Mesenchymal stem cell (in vitro differentiated cells and primary cell): Measurements from ENCODE around the gene PLAAT3.

Source experiments
- DNase-seq: peaks from one replicate; pipeline ENCODE4 v3.0.0-alpha.2; 2013
- H2AFZ ChIP-seq: one replicate; pipeline ENCODE4 v1.6.1; 2013; ENCODE audit warnings: low read depth, mild to moderate bottlenecking, control low read depth, inconsistent platforms, low read length, moderate library complexity
- H2AK5ac ChIP-seq: 2 replicates; pipeline ENCODE4 v1.6.1; 2013; ENCODE audit warnings: low read length, moderate library complexity, mild to moderate bottlenecking, inconsistent platforms; ENCODE audit not compliant: severe bottlenecking
- H2BK120ac ChIP-seq: one replicate; pipeline ENCODE4 v1.6.1; 2013; ENCODE audit warnings: low read depth, mild to moderate bottlenecking, inconsistent platforms, low read length, moderate library complexity
- H2BK12ac ChIP-seq, 2 experiments: one replicate each; pipeline ENCODE4 v1.6.1; 2013; ENCODE audit warnings: inconsistent platforms in 2 of 2, low read length in 2 of 2, mild to moderate bottlenecking in 2 of 2, moderate library complexity in 2 of 2, control low read depth in 1 of 2
- H2BK15ac ChIP-seq: one replicate; pipeline ENCODE4 v1.6.1; 2013; ENCODE audit warnings: mild to moderate bottlenecking, low read depth, inconsistent platforms; ENCODE audit not compliant: poor library complexity, severe bottlenecking
- H2BK5ac ChIP-seq: 2 replicates; pipeline ENCODE4 v1.6.1; 2013; ENCODE audit warnings: low read depth, mild to moderate bottlenecking, low read length, control low read depth, inconsistent platforms; ENCODE audit not compliant: poor library complexity, severe bottlenecking
- H3K14ac ChIP-seq, 2 experiments: one replicate each; pipeline ENCODE4 v1.6.1; 2013; ENCODE audit warnings: inconsistent platforms in 2 of 2, low read length in 2 of 2, control low read depth in 1 of 2, mild to moderate bottlenecking in 1 of 2, moderate library complexity in 1 of 2
- H3K18ac ChIP-seq, 2 experiments: one replicate each; pipeline ENCODE4 v1.6.1; 2013; ENCODE audit warnings: inconsistent platforms in 2 of 2, low read length in 2 of 2, control low read depth in 1 of 2, low read depth in 1 of 2, mild to moderate bottlenecking in 1 of 2
- H3K23ac ChIP-seq, 2 experiments: one replicate each; pipeline ENCODE4 v1.6.1; 2013; ENCODE audit warnings: inconsistent platforms in 2 of 2, low read length in 2 of 2, mild to moderate bottlenecking in 2 of 2, moderate library complexity in 2 of 2, control low read depth in 1 of 2
- H3K27ac ChIP-seq: 2 replicates; pipeline ENCODE4 v1.5.1; 2013; ENCODE audit warnings: mild to moderate bottlenecking, moderate library complexity, low read length, control low read depth, inconsistent platforms; ENCODE audit not compliant: poor library complexity, severe bottlenecking
- H3K27me3 ChIP-seq, 2 experiments: 2 replicates each; pipeline versions ENCODE4 v1.6.1 to v1.7.0; 2013; ENCODE audit warnings: low read length in 2 of 2, mild to moderate bottlenecking in 2 of 2, moderate library complexity in 2 of 2, control low read depth in 1 of 2, inconsistent platforms in 1 of 2; ENCODE audit not compliant: control insufficient read depth in 1 of 2, insufficient read depth in 1 of 2
- H3K36me3 ChIP-seq, 2 experiments: 2 replicates each; pipeline versions ENCODE4 v1.6.1 to v1.7.0; 2013; ENCODE audit warnings: low read length in 2 of 2, control low read depth in 1 of 2, inconsistent platforms in 1 of 2, low read depth in 1 of 2, mild to moderate bottlenecking in 1 of 2; ENCODE audit not compliant: insufficient read depth in 2 of 2, control insufficient read depth in 1 of 2
- H3K4ac ChIP-seq, 2 experiments: one replicate each; pipeline ENCODE4 v1.6.1; 2013; ENCODE audit warnings: inconsistent platforms in 2 of 2, low read length in 2 of 2, mild to moderate bottlenecking in 2 of 2, moderate library complexity in 2 of 2, control low read depth in 1 of 2, low read depth in 1 of 2
- H3K4me1 ChIP-seq: 2 replicates; pipeline ENCODE4 v1.6.1; 2013; ENCODE audit warnings: low read depth, low read length, control low read depth; ENCODE audit not compliant: control insufficient read depth, insufficient read depth
- H3K4me2 ChIP-seq: 2 replicates; pipeline ENCODE4 v1.6.1; 2013; ENCODE audit warnings: low read length, mild to moderate bottlenecking, inconsistent platforms; ENCODE audit not compliant: poor library complexity, severe bottlenecking
- H3K4me3 ChIP-seq, 2 experiments: 2 replicates each; pipeline versions ENCODE4 v1.5.1 to v1.7.0; 2013; ENCODE audit warnings: low read length in 2 of 2, mild to moderate bottlenecking in 2 of 2, control low read depth in 1 of 2, low read depth in 1 of 2; ENCODE audit not compliant: insufficient read depth in 1 of 2
- H3K79me1 ChIP-seq: replicated peaks from 2 replicates; pipeline ENCODE4 v1.6.1; 2013; ENCODE audit warnings: mild to moderate bottlenecking, control low read depth, low read length, inconsistent platforms; ENCODE audit not compliant: poor library complexity, severe bottlenecking
- H3K9ac ChIP-seq: 2 replicates; pipeline ENCODE4 v1.7.0; 2013; ENCODE audit warnings: mild to moderate bottlenecking, low read length, moderate library complexity
- H3K9me3 ChIP-seq: 2 replicates; pipeline ENCODE4 v1.7.0; 2013; ENCODE audit warnings: mild to moderate bottlenecking, low read length; ENCODE audit not compliant: control insufficient read depth
- H4K8ac ChIP-seq: one replicate; pipeline ENCODE4 v1.6.1; 2013; ENCODE audit warnings: inconsistent platforms, mild to moderate bottlenecking, low read length, moderate library complexity
- H4K91ac ChIP-seq: one replicate; pipeline ENCODE4 v1.6.1; 2013; ENCODE audit warnings: mild to moderate bottlenecking, low read length, inconsistent platforms
- WGBS: methylation state at CpG from one replicate; pipeline ENCODE4 v1.1.7; 2013; ENCODE audit warnings: mixed read lengths; 5-methylcytosine and 5-hydroxymethylcytosine counted together

The PLAAT3 gene

GRCh38 chr11:63635762-63636465 lies 21.7 kb upstream of the PLAAT3 start:
- Histone ChIP-seq H2BK12ac (no peak overlapping the region), H3K79me1 (peaks cover 9% of the 10 kb centered on the region), H3K4ac (no peak overlapping the region), H3K4me1 (peaks cover 10% of the 10 kb centered on the region), H2AFZ (no peak overlapping the region), H3K4me2 (no peak overlapping the region), H2BK5ac (no peak overlapping the region), H2BK15ac (no peak overlapping the region), H3K23ac (peak overlapping the region in 1 of 2 experiments; percentile 59), H3K36me3 (peaks cover 17 to 85% of the 10 kb centered on the region in 2 experiments), H3K18ac (no peak overlapping the region), H2BK120ac (no peak overlapping the region), H3K9ac (no peak overlapping the region), H3K4me3 (no peak overlapping the region), H3K9me3 (no peaks in the 10 kb centered on the region), H4K91ac (no peak overlapping the region), H3K27ac (peak overlapping the region; percentile 51), H3K14ac (peak overlapping the region in 1 of 2 experiments; percentile 75), H4K8ac (peak overlapping the region; percentile 2), H3K27me3 (no peaks in the 10 kb centered on the region), H2AK5ac (peak overlapping the region; percentile 87)
- 62% methylated on average over 10 of the region's 10 CpGs for WGBS
- peak; percentile 71 for DNase-seq

- 100% methylated on average over 2 of the region's 3 CpGs for WGBS
- Histone ChIP-seq H2BK5ac (no peak overlapping the region), H3K14ac (no peak overlapping the region), H4K91ac (no peak overlapping the region), H2BK15ac (no peak overlapping the region), H3K36me3 (peaks cover 12 to 76% of the 10 kb centered on the region in 2 experiments), H2BK12ac (no peak overlapping the region), H2AFZ (no peak overlapping the region), H4K8ac (peak overlapping the region; percentile 49), H3K23ac (no peak overlapping the region), H3K27me3 (no peaks in the 10 kb centered on the region), H2AK5ac (no peak overlapping the region), H3K4me1 (peaks cover 9% of the 10 kb centered on the region), H3K18ac (no peak overlapping the region), H3K27ac (no peak overlapping the region), H3K9ac (no peak overlapping the region), H3K4ac (no peak overlapping the region), H2BK120ac (no peak overlapping the region), H3K4me2 (no peak overlapping the region), H3K79me1 (peaks cover 7% of the 10 kb centered on the region), H3K4me3 (no peak overlapping the region), H3K9me3 (no peaks in the 10 kb centered on the region)
- no peak for DNase-seq
Observed at GRCh38 chr11:63629426-63629825, 15.2 kb upstream of the PLAAT3 start.

GRCh38 chr11:63623513-63624140 lies 9.4 kb upstream of the PLAAT3 start:
- Histone ChIP-seq H2AFZ (no peak overlapping the region), H2BK120ac (no peak overlapping the region), H3K9ac (no peak overlapping the region), H2BK12ac (no peak overlapping the region), H3K14ac (no peak overlapping the region), H3K18ac (no peak overlapping the region), H3K4me1 (peaks cover 7% of the 10 kb centered on the region), H3K23ac (no peak overlapping the region), H3K4ac (no peak overlapping the region), H3K36me3 (peaks cover 0 to 22% of the 10 kb centered on the region in 2 experiments), H4K91ac (no peak overlapping the region), H2BK15ac (no peak overlapping the region), H3K27ac (no peak overlapping the region), H3K9me3 (no peaks in the 10 kb centered on the region), H3K79me1 (no peaks in the 10 kb centered on the region), H4K8ac (no peak overlapping the region), H2AK5ac (no peak overlapping the region), H3K4me3 (no peak overlapping the region), H2BK5ac (no peak overlapping the region), H3K4me2 (no peak overlapping the region), H3K27me3 (no peaks in the 10 kb centered on the region)
- 89% methylated on average over 7 of the region's 7 CpGs for WGBS
- no peak for DNase-seq

DNA sequence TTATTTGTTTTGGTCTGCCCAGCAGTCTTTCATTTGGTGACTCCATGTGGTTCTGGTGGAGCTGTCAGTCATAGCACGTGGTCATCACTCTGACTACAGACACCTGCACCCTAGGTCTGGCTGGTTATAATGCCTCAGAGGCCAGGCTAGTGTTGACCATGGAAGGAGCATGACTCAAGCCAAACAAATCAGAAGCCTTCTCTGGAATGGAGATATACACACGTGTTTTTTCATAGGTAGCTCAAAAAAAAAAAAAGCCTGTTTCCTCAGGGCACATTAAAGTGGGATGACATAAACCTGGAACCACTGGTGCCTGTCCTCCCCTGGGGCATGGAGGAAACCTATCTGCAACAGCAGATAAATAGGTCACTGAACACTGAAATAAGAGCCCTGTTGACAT lies 8.1 kb upstream of the PLAAT3 start:
- H2BK12ac ChIP-seq, result no peak overlapping the region
- H3K36me3 ChIP-seq, result peaks cover 0 to 9% of the 10 kb centered on the region in 2 experiments
- no peaks in the 10 kb centered on the region for H3K9me3 ChIP-seq
- no peak overlapping the region for H2AFZ ChIP-seq
- no peak overlapping the region for H3K18ac ChIP-seq
- no peaks in the 10 kb centered on the region for H3K27me3 ChIP-seq
- no peak overlapping the region for H4K91ac ChIP-seq
- peak overlapping the region; percentile 17 for H2AK5ac ChIP-seq
- no peaks in the 10 kb centered on the region for H3K79me1 ChIP-seq
- H3K23ac ChIP-seq, result no peak overlapping the region
- peaks cover 7% of the 10 kb centered on the region for H3K4me1 ChIP-seq
- H3K4ac ChIP-seq, result no peak overlapping the region
- no peak overlapping the region for H3K27ac ChIP-seq
- H4K8ac ChIP-seq, result no peak overlapping the region
- no peak overlapping the region for H3K4me3 ChIP-seq
- H2BK15ac ChIP-seq, result no peak overlapping the region
- no peak for DNase-seq
- no peak overlapping the region for H3K14ac ChIP-seq
- no peak overlapping the region for H3K4me2 ChIP-seq
- H3K9ac ChIP-seq, result no peak overlapping the region
- no peak overlapping the region for H2BK5ac ChIP-seq
- 88% methylated on average over 2 of the region's 2 CpGs for WGBS
- H2BK120ac ChIP-seq, result no peak overlapping the region
